H1 (cell line): ENCODE measurements around the gene TUBGCP5. TPM values are rescaled to one million over a fixed set of nuclear protein-coding genes. Genes with fewer than 3 reads are reported as not detected.

Experiments used
- ATF2 ChIP-seq: IDR thresholded peaks from 2 replicates; pipeline ENCODE4 v1.6.1; 2012; ENCODE audit warnings: low read length, inconsistent platforms
- BRCA1 ChIP-seq: IDR thresholded peaks from 2 replicates; pipeline ENCODE4 v1.6.1; 2012; ENCODE audit warnings: low read depth, low read length, improper control_type of control experiment
- CREB1 ChIP-seq: IDR thresholded peaks from 2 replicates; pipeline ENCODE4 v1.6.1; 2012; ENCODE audit warnings: inconsistent platforms
- CTCF ChIP-seq, 3 experiments: IDR thresholded peaks; 1 replicate in 2 of 3; 2 replicates in 1 of 3; pipeline versions ENCODE4 v1.5.1 to v1.6.1; 2011; ENCODE audit warnings: low read length in 3 of 3, mild to moderate bottlenecking in 3 of 3, inconsistent platforms in 2 of 3, low read depth in 1 of 3, moderate library complexity in 1 of 3; ENCODE audit not compliant: insufficient read depth in 1 of 3; ENCODE audit errors: control extremely low read depth in 1 of 3
- E2F6 ChIP-seq: IDR thresholded peaks from 2 replicates; pipeline ENCODE4 v1.6.1; 2012; ENCODE audit warnings: inconsistent platforms
- GABPA ChIP-seq: IDR thresholded peaks from 2 replicates; pipeline ENCODE4 v1.6.1; 2011; ENCODE audit warnings: mild to moderate bottlenecking, low read length, moderate library complexity, borderline replicate concordance; ENCODE audit not compliant: insufficient read depth
- JUND ChIP-seq: IDR thresholded peaks from 2 replicates; pipeline ENCODE4 v1.6.1; 2011; ENCODE audit warnings: mild to moderate bottlenecking, improper control_type of control experiment, low read length
- RBBP5 ChIP-seq: IDR thresholded peaks from 2 replicates; pipeline ENCODE4 v1.7.1; 2012; ENCODE audit warnings: low read depth, mild to moderate bottlenecking, inconsistent platforms, low read length, moderate library complexity, borderline replicate concordance
- TAF1 ChIP-seq: IDR thresholded peaks from 2 replicates; pipeline ENCODE4 v1.6.1; 2011; ENCODE audit warnings: mild to moderate bottlenecking, low read depth, low read length
- TCF12 ChIP-seq: IDR thresholded peaks from 2 replicates; pipeline ENCODE4 v1.6.1; 2011; ENCODE audit warnings: low read depth, mild to moderate bottlenecking, low read length
- USF2 ChIP-seq: IDR thresholded peaks from 2 replicates; pipeline ENCODE4 v1.6.1; 2011; ENCODE audit warnings: low read length, improper control_type of control experiment
- polyA plus RNA-seq, 7 experiments: library from polyadenylated mRNA; depleted of rRNA in 3 of 7; stranded (reverse) in 5 of 7; unstranded in 2 of 7; fragments of >200 nt in 5 of 7; fragments of 200-250 nt in 2 of 7; gene quantifications; 1 replicate in 5 of 7; 2 replicates in 1 of 7; 4 replicates in 1 of 7; pipeline versions ENCODE4 v1.2.1 to v1.2.3, GENCODE V29; 2011 to 2013; ENCODE audit warnings: missing spikeins in 2 of 7, mixed read lengths in 2 of 7
- total RNA-seq: library from RNA; stranded (reverse); fragmentation: NEBNext Ultra II Directional; extraction: Animal tissue kit (Norgen Biotek cat#: 25700); gene quantifications from 2 replicates; pipeline ENCODE4 v1.2.1, GENCODE V29; 2021

TUBGCP5 gene
- total and polyA plus RNA-seq, 2 of the 8 experiments (the other 6 are each of a cell fraction or from before 2014, with no cell fraction given): 6.3 to 12.5 TPM

GRCh38 chr15:23035964-23036566 lies 3.3 kb downstream of the TUBGCP5 start (continued):
- TF ChIP-seq CTCF (IDR thresholded peaks at IDR 0.05; ENCODE audit: control extremely low read depth in 1 of 3, insufficient read depth in 1 of 3, low read depth in 1 of 3, low read length in 3 of 3): peak; percentile 69 to 90 (median 80)
- no peak for TF ChIP-seq E2F6
- no peak for TF ChIP-seq TAF1
- TF ChIP-seq CREB1: no peak
- no peak for TF ChIP-seq GABPA
- no peak for TF ChIP-seq BRCA1
- TF ChIP-seq USF2: no peak
- no peak for TF ChIP-seq TCF12
- TF ChIP-seq RBBP5: no peak
- no peak for TF ChIP-seq ATF2
- TF ChIP-seq JUND: no peak
